GM21528 (cell line): ENCODE results near the gene APOM.

Experiments
- ATAC-seq: cut with Tn5 transposase; IDR thresholded peaks from one replicate; pipeline ENCODE4 v1.9.1; 2021; ENCODE audit warnings: mild to moderate bottlenecking, moderate library complexity; ENCODE audit not compliant: unreplicated experiment, low FRiP score

APOM gene

DNA sequence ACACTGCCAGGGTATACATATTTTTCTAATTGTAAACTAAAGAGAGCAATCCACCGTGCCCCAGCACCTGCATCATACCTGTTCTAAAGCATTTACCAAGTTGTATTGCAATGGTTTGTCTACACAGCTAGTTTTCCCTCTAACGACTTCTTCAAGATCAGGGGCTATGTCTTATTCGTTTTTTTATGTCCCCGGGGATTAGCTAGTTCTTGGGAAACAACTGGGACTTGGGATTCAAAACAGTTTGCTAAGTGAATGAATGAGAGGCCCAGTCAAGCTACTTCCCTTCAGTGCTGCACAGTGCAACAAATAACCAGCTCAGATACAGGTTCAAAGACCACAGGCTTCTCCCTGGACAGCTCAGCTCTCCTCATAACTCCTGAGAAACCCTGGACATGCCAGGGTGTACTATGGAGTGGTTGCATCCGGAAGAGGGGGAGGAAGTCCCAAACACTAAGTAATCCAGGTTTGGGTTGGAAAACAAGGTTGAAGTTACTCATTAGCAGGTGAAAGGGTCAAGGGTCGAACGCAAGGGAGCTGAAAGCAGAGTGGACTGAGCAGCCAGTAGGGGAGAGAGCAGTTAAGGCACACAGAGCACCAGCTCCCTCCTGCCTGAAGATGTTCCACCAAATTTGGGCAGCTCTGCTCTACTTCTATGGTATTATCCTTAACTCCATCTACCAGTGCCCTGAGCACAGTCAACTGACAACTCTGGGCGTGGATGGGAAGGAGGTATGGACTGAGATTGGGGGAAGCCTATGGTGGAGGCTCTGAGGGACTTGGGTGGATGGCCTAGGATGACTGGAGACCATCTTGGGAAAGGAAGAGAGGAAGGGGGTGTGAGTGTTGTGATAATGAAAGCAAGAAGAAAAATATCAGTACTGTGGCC, at the start of gene APOM:
TSS of gene APOM (plus strand) at position 546 of the 889 bp plus-strand sequence. CDS start at position 619, 73 bp downstream.
- no peak for ATAC-seq

- no peak for ATAC-seq
Observed at GRCh38 chr6:31607317-31607716, 48.4 kb upstream of the APOM start.

GRCh38 chr6:31609519-31610406, 45.9 kb upstream of the APOM start:
- ATAC-seq: no peak

GRCh38 chr6:31610968-31611367, 44.7 kb upstream of the APOM start:
- ATAC-seq: no peak

DNA sequence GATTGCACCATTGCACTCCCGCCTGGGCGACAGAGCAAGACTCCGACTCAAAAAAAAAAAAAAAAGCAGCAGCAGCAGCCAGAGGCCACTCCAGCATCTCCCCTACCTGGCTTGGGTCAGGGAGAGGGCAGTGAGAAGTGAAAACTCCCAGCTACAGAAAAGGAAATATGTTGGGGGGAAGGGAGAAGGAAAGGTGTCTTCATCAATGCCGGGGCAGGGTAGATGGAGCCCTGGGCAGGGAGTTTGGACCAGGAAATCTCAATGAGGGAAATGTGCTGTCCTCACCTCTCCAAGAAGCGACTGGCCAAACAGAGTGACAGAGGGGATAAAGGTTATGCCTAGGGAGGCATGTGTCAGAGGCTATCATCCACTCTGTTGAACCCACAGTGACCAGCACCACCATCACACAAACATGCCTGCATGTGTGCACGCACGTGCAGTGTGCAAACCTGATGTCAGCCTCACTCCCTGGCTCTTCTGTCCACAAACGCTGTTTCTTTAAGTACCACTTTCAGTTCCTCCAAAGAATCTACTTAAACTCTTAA, 41.5 kb upstream of the APOM start:
- no peak for ATAC-seq

DNA sequence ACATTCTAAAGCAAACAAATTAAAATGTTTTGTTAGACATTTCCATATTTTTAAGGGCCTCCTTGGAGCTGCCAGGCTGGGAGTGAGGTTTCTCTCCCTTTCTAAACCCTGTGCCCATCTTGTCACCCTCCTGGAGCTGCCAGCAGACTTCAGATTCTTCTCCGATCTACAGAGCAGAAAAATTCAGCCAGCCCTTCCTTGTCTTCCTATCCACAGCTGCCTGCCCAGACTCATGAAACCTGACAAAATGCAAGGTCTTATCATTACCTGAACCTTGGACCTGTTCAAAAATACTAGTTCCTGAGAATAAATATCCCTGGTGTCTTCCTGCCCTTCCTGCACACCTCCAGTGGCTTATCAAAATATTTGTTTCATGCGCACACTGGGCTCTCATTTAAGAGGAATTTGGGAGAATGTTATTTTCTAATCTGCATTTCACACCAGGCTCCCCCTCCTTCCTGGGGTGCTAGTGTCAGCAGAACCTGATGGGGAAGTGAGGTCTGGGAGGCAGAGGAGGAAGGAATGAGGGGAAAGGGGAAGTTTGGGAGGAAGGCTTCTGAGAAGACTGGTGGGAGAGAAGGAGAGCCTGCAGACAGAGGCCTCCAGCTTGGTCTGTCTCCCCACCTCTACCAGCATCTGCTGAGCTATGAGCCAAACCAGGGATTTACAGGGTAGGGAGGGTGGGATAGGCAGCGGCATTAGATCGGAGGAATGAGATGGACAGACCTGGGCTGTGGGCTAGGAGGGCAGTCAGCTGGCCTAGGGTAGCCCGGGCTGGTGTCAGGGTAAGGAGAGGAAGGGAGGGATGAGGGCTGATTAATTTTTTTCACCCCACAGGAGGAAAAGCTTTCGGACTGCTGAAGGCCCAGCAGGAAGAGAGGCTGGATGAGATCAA, 40.8 kb upstream of the APOM start, which contains the start of gene AIF1:
TSS of gene AIF1 (plus strand) at position 551 of the 895 bp plus-strand sequence. CDS start at position 647, 96 bp downstream.
- no peak for ATAC-seq

DNA sequence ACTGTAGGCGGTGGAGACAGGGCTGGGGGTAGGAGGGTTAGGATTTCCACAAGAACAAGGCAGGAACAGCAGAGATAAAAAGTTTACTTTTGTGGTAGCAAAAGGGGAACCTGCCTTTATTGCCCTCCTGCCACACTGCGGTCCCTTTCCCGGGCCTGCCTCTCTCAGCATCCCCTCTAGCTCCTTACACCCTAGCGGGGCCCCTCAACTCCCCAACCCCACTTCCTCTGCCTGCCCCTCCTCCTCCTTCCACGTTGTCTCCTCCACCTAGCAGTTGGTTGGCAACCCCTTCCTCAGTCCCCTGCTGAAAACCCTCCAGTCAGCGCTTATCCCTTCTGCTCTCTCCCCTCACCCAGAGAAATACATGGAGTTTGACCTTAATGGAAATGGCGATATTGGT, 39.9 kb upstream of the APOM start:
- no peak for ATAC-seq

GRCh38 chr6:31617010-31617409, 38.7 kb upstream of the APOM start:
- no peak for ATAC-seq

DNA sequence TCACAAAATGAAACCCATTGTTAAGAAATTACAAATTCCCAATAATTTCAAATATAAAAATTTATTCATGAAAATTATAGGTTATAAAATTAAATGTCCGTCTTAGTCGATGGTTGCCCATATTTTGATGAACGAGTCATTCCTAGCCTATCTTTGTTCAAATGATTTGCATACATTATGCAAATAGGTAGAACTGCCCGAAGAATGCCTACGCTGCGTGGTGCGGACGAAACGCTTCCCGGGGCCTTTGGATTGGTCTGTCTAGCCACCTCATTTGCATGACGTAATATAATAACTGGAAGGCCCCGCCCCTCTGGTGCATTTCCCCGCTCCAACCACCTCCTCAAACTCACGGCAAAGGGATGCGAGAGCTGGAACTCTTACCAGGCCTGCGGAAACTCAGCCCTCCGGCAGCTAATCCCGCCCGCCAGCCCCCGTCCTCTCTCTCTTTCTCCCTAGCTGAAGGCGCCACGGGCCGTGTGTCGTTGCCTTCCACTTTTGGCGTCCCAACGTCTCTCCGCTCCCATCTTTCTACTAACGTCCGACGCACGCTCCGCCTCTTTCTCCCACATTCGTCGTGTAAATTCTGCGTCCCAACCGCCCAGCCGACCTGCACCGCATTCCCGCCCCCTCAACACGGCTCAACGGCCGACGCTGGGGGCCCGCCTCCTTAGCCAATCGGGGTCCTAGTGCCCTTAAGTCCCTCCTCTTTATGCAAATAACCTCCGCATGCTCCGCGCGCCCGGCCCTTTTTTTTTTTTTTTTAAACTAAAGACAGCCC, 35.7 kb upstream of the APOM start:
- peak; percentile 80 for ATAC-seq

DNA sequence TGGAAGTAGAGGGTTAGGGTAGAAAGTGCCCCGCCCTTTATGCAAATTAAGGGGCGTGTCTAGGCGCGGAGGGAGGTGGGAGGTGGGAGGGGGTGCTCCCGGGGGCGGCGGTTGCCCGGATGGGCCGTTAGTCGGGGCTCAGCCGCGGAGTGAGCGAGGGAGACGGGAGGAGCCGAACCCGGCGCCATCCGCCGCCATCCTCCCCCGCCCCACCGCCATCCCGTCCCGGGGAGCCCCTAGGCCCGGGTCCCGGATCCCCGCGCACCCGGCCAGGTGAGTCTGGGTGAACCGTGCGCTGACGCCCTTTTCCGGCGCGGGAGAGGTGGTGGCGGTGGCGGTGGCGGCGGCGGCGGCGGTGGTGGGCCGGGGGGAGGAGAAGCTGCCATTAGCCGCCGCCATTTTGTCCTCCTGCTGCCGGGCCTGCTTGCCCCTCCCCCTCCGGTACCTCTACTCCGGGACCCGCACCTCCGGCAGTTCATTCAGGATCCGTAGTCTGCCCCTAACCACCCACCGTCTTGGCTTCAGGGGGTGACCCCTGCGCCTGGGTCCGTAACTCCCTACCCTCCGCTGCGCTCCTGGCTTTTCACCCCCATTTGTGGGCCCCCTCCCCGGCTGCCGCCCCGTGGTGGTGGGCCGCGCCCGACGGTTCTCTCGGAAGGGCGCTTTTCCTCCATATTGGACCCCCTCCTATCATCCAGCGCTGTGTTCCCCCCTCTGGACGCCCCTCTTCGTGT, 34.9 kb upstream of the APOM start, which contains the start of gene PRRC2A:
TSS of gene PRRC2A (plus strand) at position 130 of the 734 bp plus-strand sequence. CDS start 2,075 bp downstream, outside the sequence.
- no peak for ATAC-seq

- no peak for ATAC-seq
Observed at GRCh38 chr6:31621320-31621939, 34.3 kb upstream of the APOM start.

DNA sequence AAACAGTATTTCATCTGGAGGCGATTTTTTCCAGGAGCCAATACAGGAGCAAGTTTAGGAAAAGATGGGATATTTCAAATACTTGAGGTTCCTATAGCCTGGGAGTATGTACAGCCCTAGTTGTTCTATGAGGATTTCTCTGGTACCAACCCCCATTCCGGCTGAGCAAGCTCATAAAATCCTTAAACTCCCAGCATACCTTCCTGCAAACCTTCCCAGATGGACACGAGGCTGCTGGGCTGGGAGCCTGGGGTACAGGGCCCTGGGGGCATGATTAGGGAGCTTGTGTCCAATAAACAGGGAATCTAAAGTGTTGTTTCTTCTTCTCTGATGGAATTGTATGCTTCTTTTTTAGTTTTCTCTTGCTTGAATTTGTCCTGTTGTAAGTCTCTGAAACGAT, 33.7 kb upstream of the APOM start:
- ATAC-seq: no peak

GRCh38 chr6:31622684-31623091, 33.0 kb upstream of the APOM start:
- no peak for ATAC-seq

- no peak for ATAC-seq
Observed at GRCh38 chr6:31624070-31624469, 31.6 kb upstream of the APOM start.

GRCh38 chr6:31626952-31627351, 28.7 kb upstream of the APOM start:
- ATAC-seq: no peak

DNA sequence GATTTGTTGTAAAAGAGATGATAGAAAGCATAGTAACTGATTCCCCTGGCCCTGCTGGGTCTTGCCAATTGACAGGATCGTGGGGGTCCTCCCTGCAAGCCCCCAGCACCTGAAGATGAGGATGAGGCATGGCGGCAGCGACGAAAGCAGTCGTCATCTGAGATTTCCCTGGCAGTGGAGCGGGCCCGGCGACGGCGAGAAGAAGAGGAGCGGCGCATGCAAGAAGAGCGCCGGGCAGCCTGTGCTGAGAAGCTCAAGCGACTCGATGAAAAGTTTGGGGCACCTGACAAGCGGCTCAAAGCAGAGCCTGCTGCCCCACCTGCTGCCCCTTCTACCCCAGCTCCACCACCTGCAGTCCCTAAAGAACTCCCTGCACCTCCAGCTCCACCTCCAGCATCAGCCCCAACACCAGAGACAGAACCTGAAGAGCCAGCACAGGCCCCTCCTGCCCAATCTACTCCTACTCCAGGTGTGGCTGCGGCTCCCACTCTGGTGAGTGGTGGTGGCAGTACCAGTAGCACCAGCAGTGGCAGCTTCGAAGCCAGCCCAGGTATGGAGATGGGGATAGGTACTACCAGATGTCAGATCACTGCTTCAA, 27.9 kb upstream of the APOM start:
- ATAC-seq: no peak

GRCh38 chr6:31629014-31629413, 26.7 kb upstream of the APOM start:
- no peak for ATAC-seq
